Measurements from ENCODE around the gene PTPN5. TPM values are rescaled to one million over a fixed set of nuclear protein-coding genes. Genes with fewer than 3 reads are reported as not detected.

The PTPN5 gene
- total RNA-seq, 5 donors from 2014 or later (not counting 1 experiment from before 2014, with no cell fraction given) = 0.22 TPM; not detected in 4

GRCh38 chr11:18802381-18803257 is 11.0 kb upstream of the PTPN5 start:
- H3K9me3 ChIP-seq = no peaks in the 10 kb centered on the region
- POLR2A ChIA-PET = no interaction called here
- no peak overlapping the region for H3K27ac Mint-ChIP-seq
- no peaks in the 10 kb centered on the region for H3K9me3 Mint-ChIP-seq
- H3K4me1 Mint-ChIP-seq = peaks cover 0 to 6% (median 4%) of the 10 kb centered on the region in 3 donors
- no peaks in the 10 kb centered on the region for H3K4me1 ChIP-seq (ENCODE audit: control insufficient read depth in 1 of 2, extremely low read depth in 1 of 2, insufficient read depth in 2 of 2, low read length in 2 of 2)
- H3K4me3 ChIP-seq (ENCODE audit: control insufficient read depth in 1 of 2, extremely low read depth in 1 of 2, low read length in 1 of 2) = no peak overlapping the region
- H3K27ac ChIP-seq (ENCODE audit: low read length) = no peak overlapping the region
- CTCF ChIA-PET = interaction anchor here in 1 of 2 donors (0.6 kb wide), 1 partner anchor 688 kb away, joined by 4 read pairs; no protein-coding TSS in a partner anchor
- peaks cover 13 to 21% of the 10 kb centered on the region in 2 donors for H3K27me3 Mint-ChIP-seq
- H3K4me3 Mint-ChIP-seq = no peak overlapping the region
- H3K27me3 ChIP-seq (replicated peaks in 1 of 2; ENCODE audit: control insufficient read depth in 2 of 2, extremely low read depth in 1 of 2, insufficient read depth in 2 of 2, low read length in 1 of 2) = peaks cover 0 to 3% of the 10 kb centered on the region in 2 experiments
- H3K36me3 Mint-ChIP-seq = no peaks in the 10 kb centered on the region
- WGBS (ENCODE audit: insufficient coverage) = 54% methylated on average over 2 of the region's 13 CpGs
- ATAC-seq (replicated peaks in 1 of 4) (peak in 1 of 4 experiments; percentile 37), DNase-seq (peak in 24 of 35 experiments; percentile 7 to 68 (median 18))
- H3K36me3 ChIP-seq (ENCODE audit: control insufficient read depth in 2 of 2, extremely low read depth in 1 of 2, insufficient read depth in 1 of 2, low read length in 1 of 2) = no peaks in the 10 kb centered on the region

DNA sequence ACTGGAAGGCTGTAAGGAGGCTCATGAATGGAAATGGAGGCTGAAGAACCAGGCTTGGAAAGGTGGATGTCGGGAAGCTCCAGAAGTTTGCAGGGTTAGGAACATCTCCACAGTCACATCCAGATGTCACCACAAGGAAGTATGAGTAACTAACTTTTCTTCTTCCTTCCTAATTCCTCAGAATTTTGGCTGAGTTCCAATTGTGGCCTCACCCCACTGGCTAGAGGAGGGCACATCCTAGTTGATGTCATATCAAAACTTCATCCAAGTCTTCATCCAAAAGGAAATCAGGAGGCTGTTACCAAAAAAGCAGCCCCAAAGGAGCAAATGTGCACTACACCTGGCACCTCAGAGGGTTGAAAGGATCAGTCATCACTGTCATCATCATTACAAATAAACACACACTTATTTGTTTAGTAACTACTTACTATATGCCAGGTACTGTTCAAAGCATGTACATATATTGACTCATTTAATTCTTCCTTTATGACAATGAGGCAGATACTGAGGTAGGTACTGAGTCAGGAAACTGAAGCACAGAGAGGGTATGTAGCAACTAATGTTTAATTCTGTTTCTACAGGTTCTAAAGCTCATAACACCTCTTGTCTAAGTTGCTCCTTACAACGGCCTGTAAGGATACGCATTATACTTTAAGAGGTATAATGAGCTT is 7.3 kb upstream of the PTPN5 start:
- ATAC-seq (replicated peaks in 1 of 4) (no peak), DNase-seq (no peak)
- no peak overlapping the region for H3K27ac Mint-ChIP-seq
- no peaks in the 10 kb centered on the region for H3K36me3 Mint-ChIP-seq
- peaks cover 26 to 27% of the 10 kb centered on the region in 2 donors for H3K27me3 Mint-ChIP-seq
- Histone ChIP-seq H3K4me1 (ENCODE audit: control insufficient read depth in 1 of 2, extremely low read depth in 1 of 2, insufficient read depth in 2 of 2, low read length in 2 of 2) (no peaks in the 10 kb centered on the region), H3K27ac (ENCODE audit: low read length) (no peak overlapping the region), H3K9me3 (no peaks in the 10 kb centered on the region), H3K4me3 (ENCODE audit: control insufficient read depth in 1 of 2, extremely low read depth in 1 of 2, low read length in 1 of 2) (no peak overlapping the region), H3K27me3 (replicated peaks in 1 of 2; ENCODE audit: control insufficient read depth in 2 of 2, extremely low read depth in 1 of 2, insufficient read depth in 2 of 2, low read length in 1 of 2) (peaks cover 0 to 10% of the 10 kb centered on the region in 2 experiments), H3K36me3 (ENCODE audit: control insufficient read depth in 2 of 2, extremely low read depth in 1 of 2, insufficient read depth in 1 of 2, low read length in 1 of 2) (no peaks in the 10 kb centered on the region)
- no CpG with 5 or more reads among the region's 3 CpGs for WGBS (ENCODE audit: insufficient coverage)
- no peak overlapping the region for H3K4me3 Mint-ChIP-seq
- POLR2A ChIA-PET = no interaction called here
- CTCF ChIA-PET = interaction anchor here (0.9 to 1.2 kb wide), 2 partner anchors 683 to 684 kb away, joined by 3 to 4 read pairs; no protein-coding TSS in a partner anchor
- H3K4me1 Mint-ChIP-seq = peaks cover 0 to 6% (median 4%) of the 10 kb centered on the region in 3 donors
- H3K9me3 Mint-ChIP-seq = no peaks in the 10 kb centered on the region

DNA sequence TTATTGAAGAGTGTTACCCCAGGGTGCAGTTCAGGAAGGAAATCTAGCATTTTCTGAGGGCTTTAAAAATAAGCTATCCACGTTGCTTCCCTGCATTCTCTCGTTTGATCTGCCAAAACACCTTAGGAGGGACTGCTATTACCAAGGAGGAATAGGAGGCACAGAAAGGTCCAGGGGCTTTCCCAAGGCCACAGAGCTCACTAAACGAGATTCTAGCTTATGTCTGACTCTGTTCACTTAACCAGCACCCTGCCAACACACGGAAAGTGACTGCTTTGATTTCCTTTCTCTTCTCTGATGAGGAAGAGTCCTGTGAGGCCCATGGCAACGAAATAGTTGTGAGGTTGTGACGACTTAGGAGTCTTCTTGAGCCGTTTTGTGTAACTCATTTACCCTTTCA is 3.4 kb upstream of the PTPN5 start:
- ChIA-PET POLR2A (interaction anchor here in 1 of 2 donors (0.6 kb wide), 1 partner anchor 89 kb away, joined by 3 read pairs; no protein-coding TSS in a partner anchor), CTCF (no interaction called here)
- no peaks in the 10 kb centered on the region for H3K36me3 ChIP-seq (ENCODE audit: control insufficient read depth in 2 of 2, extremely low read depth in 1 of 2, insufficient read depth in 1 of 2, low read length in 1 of 2)
- Mint-ChIP-seq H3K4me3 (no peak overlapping the region), H3K9me3 (no peaks in the 10 kb centered on the region), H3K27me3 (peaks cover 37 to 55% of the 10 kb centered on the region in 2 donors), H3K27ac (no peak overlapping the region), H3K36me3 (no peaks in the 10 kb centered on the region), H3K4me1 (peaks cover 4 to 12% (median 5%) of the 10 kb centered on the region in 3 donors)
- ATAC-seq (replicated peaks in 1 of 4) (no peak), DNase-seq (no peak)
- no peak overlapping the region for H3K27ac ChIP-seq (ENCODE audit: low read length)
- 42% methylated on average over 4 of the region's 7 CpGs for WGBS (ENCODE audit: insufficient coverage)
- no peaks in the 10 kb centered on the region for H3K9me3 ChIP-seq
- H3K4me3 ChIP-seq (ENCODE audit: control insufficient read depth in 1 of 2, extremely low read depth in 1 of 2, low read length in 1 of 2) = no peak overlapping the region
- H3K4me1 ChIP-seq (ENCODE audit: control insufficient read depth in 1 of 2, extremely low read depth in 1 of 2, insufficient read depth in 2 of 2, low read length in 2 of 2) = peaks cover 0 to 5% of the 10 kb centered on the region in 2 experiments
- H3K27me3 ChIP-seq (replicated peaks in 1 of 2; ENCODE audit: control insufficient read depth in 2 of 2, extremely low read depth in 1 of 2, insufficient read depth in 2 of 2, low read length in 1 of 2) = peaks cover 5 to 37% of the 10 kb centered on the region in 2 experiments

DNA sequence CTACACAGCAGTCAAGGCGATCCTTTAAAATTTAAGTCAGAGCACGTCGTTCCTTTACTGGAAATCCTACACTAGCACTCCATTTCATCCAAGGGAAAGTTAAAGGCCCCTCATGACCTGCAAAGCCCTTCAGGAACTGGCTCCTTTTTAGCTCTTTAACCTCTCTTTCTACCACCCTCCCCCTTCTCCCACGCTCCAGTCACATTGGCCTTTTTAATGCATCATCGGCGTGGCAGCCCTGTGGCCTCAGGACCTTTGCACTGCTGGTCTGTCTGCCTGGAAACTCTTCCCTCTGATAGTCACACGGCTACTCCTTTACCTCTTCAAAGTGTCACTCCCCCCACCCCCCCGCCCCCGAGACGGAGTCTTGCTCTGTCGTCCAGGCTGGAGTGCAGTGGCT is 1.2 kb upstream of the PTPN5 start:
- ATAC-seq (replicated peaks in 1 of 4) (no peak), DNase-seq (no peak)
- WGBS (ENCODE audit: insufficient coverage) = 48% methylated on average over 5 of the region's 11 CpGs
- peaks cover 11 to 39% of the 10 kb centered on the region in 2 experiments for H3K27me3 ChIP-seq (replicated peaks in 1 of 2; ENCODE audit: control insufficient read depth in 2 of 2, extremely low read depth in 1 of 2, insufficient read depth in 2 of 2, low read length in 1 of 2)
- H3K27me3 Mint-ChIP-seq = peaks cover 52 to 69% of the 10 kb centered on the region in 2 donors
- ChIA-PET CTCF (no interaction called here), POLR2A (no interaction called here)
- peaks cover 4 to 12% (median 5%) of the 10 kb centered on the region in 3 donors for H3K4me1 Mint-ChIP-seq
- H3K4me3 Mint-ChIP-seq = peak overlapping the region in 1 of 3 donors; percentile 46
- no peaks in the 10 kb centered on the region for H3K36me3 ChIP-seq (ENCODE audit: control insufficient read depth in 2 of 2, extremely low read depth in 1 of 2, insufficient read depth in 1 of 2, low read length in 1 of 2)
- peaks cover 0 to 5% of the 10 kb centered on the region in 2 experiments for H3K4me1 ChIP-seq (ENCODE audit: control insufficient read depth in 1 of 2, extremely low read depth in 1 of 2, insufficient read depth in 2 of 2, low read length in 2 of 2)
- no peaks in the 10 kb centered on the region for H3K9me3 Mint-ChIP-seq
- no peak overlapping the region for H3K4me3 ChIP-seq (ENCODE audit: control insufficient read depth in 1 of 2, extremely low read depth in 1 of 2, low read length in 1 of 2)
- H3K27ac ChIP-seq (ENCODE audit: low read length) = no peak overlapping the region
- no peaks in the 10 kb centered on the region for H3K9me3 ChIP-seq
- H3K27ac Mint-ChIP-seq = peak overlapping the region in 1 of 2 donors; percentile 17
- H3K36me3 Mint-ChIP-seq = no peaks in the 10 kb centered on the region

DNA sequence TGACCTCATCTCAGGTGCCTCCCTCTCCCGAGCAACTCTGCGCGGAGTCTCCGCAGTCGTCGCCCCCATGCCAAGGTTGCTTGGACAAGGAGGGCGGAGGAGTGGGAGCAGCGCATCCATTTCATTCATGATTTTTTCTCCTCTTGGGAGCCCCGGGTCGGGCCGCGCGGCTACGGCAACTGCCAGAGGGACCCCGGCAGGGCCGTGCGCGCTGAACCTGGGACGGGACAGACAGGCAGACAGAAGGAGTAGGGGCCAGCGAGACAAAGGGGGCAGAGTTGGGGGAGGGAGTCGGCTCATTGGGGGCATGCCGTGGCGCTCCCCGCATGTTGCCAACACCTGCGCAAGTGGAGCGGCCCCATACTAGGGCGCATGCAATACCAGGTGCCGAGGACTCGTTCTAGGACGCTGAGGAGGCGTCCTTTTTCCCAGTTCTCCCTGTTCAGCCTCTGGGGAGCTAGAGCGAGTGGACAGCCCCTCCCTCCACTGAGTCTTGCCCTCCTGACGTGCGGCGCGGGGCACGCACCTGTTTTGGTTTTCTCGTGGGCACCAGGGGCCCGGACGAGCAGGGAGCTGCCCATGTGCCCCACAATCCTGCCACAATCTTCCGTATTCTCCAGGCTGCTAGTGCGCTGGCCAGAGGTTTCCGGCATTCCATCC is 501 bp upstream of the PTPN5 start:
- Mint-ChIP-seq H3K4me3 (peak overlapping the region in 1 of 3 donors; percentile 46), H3K9me3 (no peaks in the 10 kb centered on the region), H3K27ac (no peak overlapping the region), H3K27me3 (peaks cover 50 to 64% of the 10 kb centered on the region in 2 donors), H3K36me3 (no peaks in the 10 kb centered on the region), H3K4me1 (peaks cover 4 to 12% (median 5%) of the 10 kb centered on the region in 3 donors)
- H3K4me3 ChIP-seq (ENCODE audit: control insufficient read depth in 1 of 2, extremely low read depth in 1 of 2, low read length in 1 of 2) = no peak overlapping the region
- 6% methylated on average over 39 of the region's 43 CpGs for WGBS (ENCODE audit: insufficient coverage)
- no peaks in the 10 kb centered on the region for H3K9me3 ChIP-seq
- POLR2A ChIA-PET = no interaction called here
- peaks cover 11 to 37% of the 10 kb centered on the region in 2 experiments for H3K27me3 ChIP-seq (replicated peaks in 1 of 2; ENCODE audit: control insufficient read depth in 2 of 2, extremely low read depth in 1 of 2, insufficient read depth in 2 of 2, low read length in 1 of 2)
- DNase-seq (no peak), ATAC-seq (replicated peaks in 1 of 4) (no peak)
- no peaks in the 10 kb centered on the region for H3K36me3 ChIP-seq (ENCODE audit: control insufficient read depth in 2 of 2, extremely low read depth in 1 of 2, insufficient read depth in 1 of 2, low read length in 1 of 2)
- H3K4me1 ChIP-seq (ENCODE audit: control insufficient read depth in 1 of 2, extremely low read depth in 1 of 2, insufficient read depth in 2 of 2, low read length in 2 of 2) = peaks cover 0 to 5% of the 10 kb centered on the region in 2 experiments
- CTCF ChIA-PET = no interaction called here
- no peak overlapping the region for H3K27ac ChIP-seq (ENCODE audit: low read length)

GRCh38 chr11:18790883-18791206 is 753 bp downstream of the PTPN5 start:
- H3K36me3 Mint-ChIP-seq = no peaks in the 10 kb centered on the region
- ATAC-seq (replicated peaks in 1 of 4) (no peak), DNase-seq (no peak)
- H3K4me3 Mint-ChIP-seq = peak overlapping the region in 1 of 3 donors; percentile 17
- Histone ChIP-seq H3K27me3 (replicated peaks in 1 of 2; ENCODE audit: control insufficient read depth in 2 of 2, extremely low read depth in 1 of 2, insufficient read depth in 2 of 2, low read length in 1 of 2) (peaks cover 11 to 33% of the 10 kb centered on the region in 2 experiments), H3K9me3 (no peaks in the 10 kb centered on the region), H3K27ac (ENCODE audit: low read length) (no peak overlapping the region), H3K36me3 (ENCODE audit: control insufficient read depth in 2 of 2, extremely low read depth in 1 of 2, insufficient read depth in 1 of 2, low read length in 1 of 2) (no peaks in the 10 kb centered on the region), H3K4me3 (ENCODE audit: control insufficient read depth in 1 of 2, extremely low read depth in 1 of 2, low read length in 1 of 2) (no peak overlapping the region), H3K4me1 (ENCODE audit: control insufficient read depth in 1 of 2, extremely low read depth in 1 of 2, insufficient read depth in 2 of 2, low read length in 2 of 2) (peaks cover 0 to 5% of the 10 kb centered on the region in 2 experiments)
- WGBS (ENCODE audit: insufficient coverage) = 8% methylated on average over 17 of the region's 17 CpGs
- POLR2A ChIA-PET = no interaction called here
- CTCF ChIA-PET = interaction anchor here in 1 of 2 donors (0.9 kb wide), 1 partner anchor 26 kb away, joined by 3 read pairs; no protein-coding TSS in a partner anchor
- peaks cover 4 to 12% (median 5%) of the 10 kb centered on the region in 3 donors for H3K4me1 Mint-ChIP-seq
- peaks cover 49 to 63% of the 10 kb centered on the region in 2 donors for H3K27me3 Mint-ChIP-seq
- H3K9me3 Mint-ChIP-seq = no peaks in the 10 kb centered on the region
- no peak overlapping the region for H3K27ac Mint-ChIP-seq

Measured in T-cell (primary cell).